ENCODE results near the gene RBP7. TPM values are rescaled to one million over a fixed set of nuclear protein-coding genes. Genes with fewer than 3 reads are reported as not detected.
"Not testable (repeated sequence)": the region's sequence is repeated elsewhere in the genome, so short reads cannot be mapped to it uniquely, and the experiment has no call there.

The RBP7 gene
- total RNA-seq, 2 experiments from 2014 or later: not detected

- no peak for DNase-seq
- intact Hi-C loops (cut with micrococcal nuclease): no loop called here
- no peak for TF ChIP-seq CTCF (IDR thresholded peaks at IDR 0.05)
- Mint-ChIP-seq H3K27ac (no peak overlapping the region), H3K36me3 (ENCODE audit: low read depth) (no peaks in the 10 kb centered on the region), H3K27me3 (no peaks in the 10 kb centered on the region), H3K4me1 (ENCODE audit: low read depth) (peaks cover under 1% of the 10 kb centered on the region), H3K4me3 (no peak overlapping the region), H3K9me3 (no peaks in the 10 kb centered on the region)
- no peak for ATAC-seq
- ChIA-PET CTCF (no interaction called here), POLR2A (no interaction called here)
These were observed 30.0 kb downstream of the RBP7 start for GRCh38 chr1:10027027-10027426.

GRCh38 chr1:10028956-10029500 is 32.0 kb downstream of the RBP7 start:
- H3K27me3 Mint-ChIP-seq; H3K27ac Mint-ChIP-seq; CTCF ChIA-PET; H3K9me3 Mint-ChIP-seq; DNase-seq; H3K4me3 Mint-ChIP-seq; POLR2A ChIA-PET; ATAC-seq; intact Hi-C loops (cut with micrococcal nuclease); H3K4me1 Mint-ChIP-seq (ENCODE audit: low read depth); H3K36me3 Mint-ChIP-seq (ENCODE audit: low read depth): not testable (repeated sequence)

- TF ChIP-seq CTCF (IDR thresholded peaks at IDR 0.05): no peak
- H3K27me3 Mint-ChIP-seq: no peaks in the 10 kb centered on the region
- CTCF ChIA-PET: no interaction called here
- H3K4me3 Mint-ChIP-seq: no peak overlapping the region
- POLR2A ChIA-PET: no interaction called here
- H3K4me1 Mint-ChIP-seq (ENCODE audit: low read depth): peaks cover 18% of the 10 kb centered on the region
- H3K27ac Mint-ChIP-seq: no peak overlapping the region
- no peaks in the 10 kb centered on the region for H3K9me3 Mint-ChIP-seq
- intact Hi-C loops (cut with micrococcal nuclease): loop anchor here (10.0 kb wide), 2 partner anchors 87 to 157 kb away; partner anchors contain the start of genes LZIC and NMNAT1
- DNase-seq (no peak), ATAC-seq (no peak)
- peaks cover 1% of the 10 kb centered on the region for H3K36me3 Mint-ChIP-seq (ENCODE audit: low read depth)
These were observed 34.4 kb downstream of the RBP7 start for GRCh38 chr1:10031461-10031860.

GRCh38 chr1:10032590-10033358 is 35.7 kb downstream of the RBP7 start, which contains the start of gene UBE4B:
TSS of gene UBE4B (plus strand) at chr1:10032958. CDS start at chr1:10033671, 713 bp downstream.
- ATAC-seq: peak; percentile 97

More at GRCh38 chr1:10032590-10033358, 35.7 kb downstream of the RBP7 start, which contains the start of gene UBE4B:
- peak; percentile 99 for DNase-seq
- ChIA-PET CTCF (interaction anchor here (0.9 to 1.8 kb wide), 6 partner anchors 14 to 177 kb away, joined by 3 to 8 read pairs (median 4); partner anchors contain the start of gene KIF1B), POLR2A (interaction anchor here (1.4 to 2.5 kb wide), 3 partner anchors 16 to 89 kb away, joined by 3 to 8 read pairs (median 6); partner anchors contain the start of genes LZIC and NMNAT1)
- Mint-ChIP-seq H3K27ac (peak within 1 kb of the TSS; percentile 93), H3K4me1 (ENCODE audit: low read depth) (peaks cover 18% of the 10 kb centered on the region), H3K36me3 (ENCODE audit: low read depth) (peaks cover 2% of the 10 kb centered on the region), H3K27me3 (no peaks in the 10 kb centered on the region), H3K4me3 (peak within 1 kb of the TSS; percentile 87), H3K9me3 (no peaks in the 10 kb centered on the region)
- TF ChIP-seq CTCF (IDR thresholded peaks at IDR 0.05): no peak
- intact Hi-C loops (cut with micrococcal nuclease): loop anchor here (10.0 kb wide), 2 partner anchors 88 to 158 kb away; partner anchors contain the start of genes LZIC and NMNAT1
